Renal pelvis (tissue), 4 donors: ENCODE data around the gene ATXN10. TPM values are rescaled to one million over a fixed set of nuclear protein-coding genes. Genes with fewer than 3 reads are reported as not detected.
"Not testable (repeated sequence)": the region's sequence is repeated elsewhere in the genome, so short reads cannot be mapped to it uniquely, and the experiment has no call there.

ENCODE experiments used
- DNase-seq: peaks from one replicate; pipeline ENCODE4 v3.0.0-alpha.2; 2013
- polyA plus RNA-seq, 3 donors: library from polyadenylated mRNA; unstranded; fragments of 120-200 nt; gene quantifications; one replicate each; pipeline ENCODE4 v1.2.1, GENCODE V29; 2013; ENCODE audit not compliant: insufficient read length in 3 of 3

Gene ATXN10
- polyA plus RNA-seq, 3 donors = 235 to 291 (median 278) TPM

- DNase-seq = no peak
These were observed 106.3 kb downstream of the ATXN10 start for GRCh38 chr22:45777852-45778375.

- no peak for DNase-seq
These were observed 109.8 kb downstream of the ATXN10 start for GRCh38 chr22:45781459-45781858.

GRCh38 chr22:45781966-45782365, 110.3 kb downstream of the ATXN10 start:
- DNase-seq = no peak

GRCh38 chr22:45783021-45783420, 111.4 kb downstream of the ATXN10 start:
- DNase-seq = no peak

- DNase-seq = no peak
These were observed 112.1 kb downstream of the ATXN10 start for GRCh38 chr22:45783690-45784089.

DNA sequence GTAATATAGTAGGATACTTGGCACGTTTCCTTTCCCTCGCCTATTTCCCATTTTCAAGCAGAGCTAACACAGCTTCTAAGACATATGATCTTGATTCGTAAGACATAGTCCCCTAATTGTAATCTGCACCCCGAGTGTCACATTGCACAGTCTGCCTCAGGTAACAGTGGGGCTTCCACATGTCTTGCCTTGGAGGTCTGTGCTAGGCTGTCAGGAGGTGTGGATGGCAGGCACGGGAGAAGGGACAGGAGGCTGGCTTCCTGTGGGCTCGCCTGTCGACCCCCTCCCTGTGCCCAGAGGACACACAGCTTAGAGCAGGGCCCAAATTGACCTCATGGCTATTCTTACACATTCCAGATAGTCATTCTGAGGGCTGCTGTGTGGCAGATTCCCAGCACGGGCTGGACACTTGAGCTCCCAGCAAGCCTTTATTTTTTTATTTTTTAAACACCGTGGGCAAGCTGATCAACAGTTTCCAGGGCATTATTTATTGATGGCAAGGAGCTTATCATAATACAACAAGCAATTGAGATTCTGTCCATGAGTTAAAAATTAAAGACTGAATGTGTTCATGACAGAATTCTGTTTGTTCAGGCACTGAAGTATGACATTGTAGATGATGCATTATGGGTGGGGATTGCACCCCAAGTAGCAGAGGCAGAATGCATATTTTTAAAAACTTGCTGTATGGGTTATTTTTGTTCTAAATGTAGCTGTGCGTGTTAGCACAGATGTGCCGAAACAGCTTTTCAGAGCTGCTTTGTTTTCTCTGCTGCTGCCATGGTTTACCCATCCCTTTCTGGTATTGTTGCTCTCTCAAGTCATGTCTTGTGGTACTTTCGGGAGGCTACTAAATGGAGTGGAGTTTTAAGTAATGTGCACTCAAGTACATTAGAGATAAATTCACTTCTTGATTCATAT, 113.0 kb downstream of the ATXN10 start:
- no peak for DNase-seq

DNA sequence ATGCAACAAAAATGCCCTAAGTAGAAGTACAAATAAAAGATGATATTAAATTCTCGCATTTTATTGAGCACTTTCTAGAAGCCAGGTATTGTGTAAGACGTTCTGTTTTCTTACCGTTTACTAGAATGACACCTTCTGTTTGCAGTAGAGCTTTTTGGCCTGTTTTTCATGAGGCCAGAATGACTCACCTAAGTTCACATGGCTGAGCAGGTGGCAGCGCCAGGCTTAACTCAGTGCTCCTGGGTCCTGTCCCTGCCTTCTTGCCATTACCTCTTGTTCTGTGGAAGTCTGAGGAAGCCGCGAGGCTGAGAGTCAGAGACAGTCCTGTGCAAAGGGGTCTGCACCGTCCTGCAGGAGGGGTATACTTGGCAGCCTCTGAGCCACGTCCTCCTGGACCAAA, 113.8 kb downstream of the ATXN10 start:
- no peak for DNase-seq

DNA sequence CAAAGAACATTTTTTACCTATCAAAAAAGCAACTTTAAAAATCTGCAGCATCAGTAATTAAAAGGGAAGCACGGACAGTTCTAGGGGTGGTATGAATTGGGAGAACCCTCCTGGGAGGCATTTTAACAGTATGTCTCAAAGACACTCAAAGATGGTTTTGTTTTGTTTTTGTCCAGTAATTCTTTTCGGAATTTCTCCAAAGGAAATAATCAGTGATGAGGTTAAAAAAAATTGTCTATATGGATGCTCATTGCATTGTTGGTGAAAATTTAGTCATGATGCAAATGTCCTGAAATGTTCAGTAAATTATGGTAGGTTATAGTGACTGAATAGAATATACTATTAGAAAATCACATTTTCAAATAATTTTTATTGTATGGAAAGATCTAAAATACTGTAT, 115.1 kb downstream of the ATXN10 start:
- no peak for DNase-seq

GRCh38 chr22:45787759-45788158, 116.1 kb downstream of the ATXN10 start:
- no peak for DNase-seq

DNA sequence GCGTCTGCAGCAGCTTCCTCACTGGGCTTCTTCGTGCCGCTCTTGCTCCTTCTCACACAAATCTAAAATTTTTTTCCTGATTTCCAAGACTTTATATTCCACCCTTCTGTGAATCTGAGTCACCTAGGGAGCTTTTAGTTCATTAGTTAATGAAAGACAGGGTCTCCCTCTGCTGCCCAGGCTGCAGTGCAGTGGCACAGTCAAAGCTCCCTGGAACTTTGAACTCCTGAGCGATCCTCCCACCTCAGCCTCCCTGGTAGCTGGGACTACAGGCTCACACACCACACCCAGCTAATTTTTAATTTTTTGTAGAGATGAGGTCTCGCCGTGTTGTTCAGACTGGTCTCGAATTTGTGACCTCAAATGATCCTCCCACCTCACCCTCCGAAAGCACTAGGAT, 116.9 kb downstream of the ATXN10 start:
- DNase-seq = no peak

DNA sequence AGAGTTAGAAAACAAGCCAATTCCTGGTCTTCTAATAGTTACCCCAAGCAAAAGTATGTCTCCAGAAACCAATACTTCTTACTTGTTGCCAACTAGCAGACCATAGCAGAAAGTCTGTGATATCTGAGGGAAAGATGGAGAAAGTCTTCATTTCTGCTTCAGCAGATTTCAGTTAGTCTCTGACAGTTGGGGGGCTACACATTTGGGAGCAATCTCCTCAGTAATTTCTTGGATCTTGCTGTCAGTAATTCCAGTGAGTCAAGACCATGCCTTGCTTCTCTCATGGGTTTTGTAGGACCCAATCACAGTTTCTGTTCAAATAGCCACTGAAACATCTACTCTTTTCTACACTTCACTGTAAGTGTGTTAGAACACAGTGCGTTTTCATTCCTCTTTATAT, 118.8 kb downstream of the ATXN10 start:
- DNase-seq = no peak

DNA sequence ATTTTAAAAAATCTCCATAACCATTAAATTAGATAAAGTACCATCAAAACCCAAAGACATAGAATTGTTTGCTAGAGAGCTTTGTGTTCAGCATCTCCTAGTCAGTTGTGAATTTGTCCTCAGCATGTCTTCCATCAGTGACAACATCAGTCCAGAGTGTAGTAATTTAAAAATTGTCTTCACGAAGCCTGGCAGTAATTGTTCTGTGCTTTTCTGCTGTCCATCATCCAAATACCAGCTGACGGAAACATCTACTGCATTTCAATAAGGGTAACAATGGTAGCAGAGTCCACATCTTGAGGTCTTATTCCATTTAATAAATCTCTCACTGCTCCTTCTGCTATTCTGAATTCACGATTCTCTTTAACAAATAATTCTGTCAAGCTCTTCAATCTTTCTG, 121.5 kb downstream of the ATXN10 start:
- DNase-seq = no peak

DNA sequence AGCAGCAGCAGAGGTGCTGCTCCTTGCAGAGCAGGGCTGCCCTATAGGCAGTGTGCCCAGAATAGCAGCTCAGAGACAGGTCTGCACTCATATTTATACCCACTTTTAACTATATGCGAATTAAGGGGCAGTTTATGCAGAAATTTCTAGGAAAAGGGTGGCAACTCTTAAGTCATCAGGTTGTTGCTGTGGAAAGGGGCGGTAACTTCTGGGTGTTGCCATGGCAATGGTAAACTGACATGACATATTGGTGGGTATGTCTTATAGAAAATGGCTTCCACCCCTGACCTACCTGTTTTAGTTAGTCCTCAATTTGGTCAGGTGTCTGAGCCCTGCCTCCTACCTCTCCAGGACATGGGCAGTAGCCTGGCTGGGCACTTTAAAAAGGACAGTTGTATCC, 122.3 kb downstream of the ATXN10 start:
- DNase-seq = no peak

- not testable (repeated sequence) for DNase-seq
These were observed 124.4 kb downstream of the ATXN10 start for GRCh38 chr22:45796009-45796408.

- DNase-seq = no peak
These were observed 127.7 kb downstream of the ATXN10 start for GRCh38 chr22:45799291-45799690.

DNA sequence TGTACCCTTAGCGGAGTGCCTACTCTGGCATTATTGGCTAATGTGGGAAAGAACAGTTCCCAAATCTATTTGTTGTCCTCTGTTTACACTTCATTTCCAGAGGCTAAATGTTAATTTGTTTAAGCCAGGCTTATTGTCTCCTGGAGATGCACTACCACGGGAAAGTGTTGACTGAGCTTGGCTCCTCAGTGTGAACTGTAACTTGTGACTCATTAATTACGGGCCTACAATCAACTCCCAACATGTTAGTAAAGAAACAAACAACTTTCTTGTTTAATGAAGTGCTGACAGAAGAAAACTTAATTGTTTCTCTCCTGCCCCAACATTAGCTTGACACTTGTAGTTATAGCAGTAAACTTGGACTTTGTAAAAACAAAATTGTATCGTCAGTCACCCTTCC, 130.4 kb downstream of the ATXN10 start:
- no peak for DNase-seq

DNA sequence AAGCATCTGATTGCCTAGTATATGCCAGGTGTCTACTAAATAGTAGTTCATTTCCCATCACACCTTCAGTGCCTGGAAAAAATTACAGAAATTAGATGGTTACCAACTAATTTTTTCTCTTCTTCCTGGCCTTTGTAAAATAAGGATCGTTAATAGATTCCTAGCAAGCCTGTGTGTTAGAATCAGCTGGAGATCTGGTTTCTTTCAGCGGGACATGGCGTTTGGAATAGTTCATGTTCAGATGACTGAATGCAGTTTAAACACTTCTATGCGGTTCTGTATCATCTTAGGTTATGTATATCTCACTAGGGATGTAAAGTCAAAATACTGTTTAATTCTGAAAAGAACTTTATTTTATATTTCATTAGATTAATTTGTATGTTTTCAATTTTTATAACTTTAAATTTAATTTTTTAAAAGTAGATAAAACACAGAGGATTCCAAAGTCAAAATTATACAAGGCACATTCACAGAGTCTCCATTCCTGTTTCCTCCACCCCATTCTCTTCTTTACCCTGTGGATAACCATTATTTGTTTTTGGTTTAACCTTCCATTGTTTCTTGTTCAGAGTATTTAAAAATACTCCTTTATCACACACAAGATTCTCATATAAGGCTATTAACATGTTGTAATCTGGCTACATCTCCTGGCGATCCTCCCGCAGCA, 132.8 kb downstream of the ATXN10 start:
- DNase-seq = no peak

DNA sequence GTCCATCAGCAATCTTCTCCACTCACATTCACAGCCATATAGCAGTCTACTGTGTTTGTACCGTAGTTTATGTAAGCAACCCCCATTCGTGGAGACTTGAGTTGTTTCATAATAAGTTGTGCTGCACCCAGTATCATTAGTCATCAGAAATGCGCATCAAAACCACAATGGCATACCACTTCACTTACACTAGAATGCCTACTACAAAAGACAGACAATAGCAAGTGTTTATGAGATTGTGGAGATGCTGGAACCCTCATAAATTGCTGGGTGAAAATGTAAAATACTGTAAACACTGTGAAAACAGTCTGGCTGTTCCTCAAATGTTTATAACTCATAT, 133.3 kb downstream of the ATXN10 start:
- DNase-seq = no peak

DNA sequence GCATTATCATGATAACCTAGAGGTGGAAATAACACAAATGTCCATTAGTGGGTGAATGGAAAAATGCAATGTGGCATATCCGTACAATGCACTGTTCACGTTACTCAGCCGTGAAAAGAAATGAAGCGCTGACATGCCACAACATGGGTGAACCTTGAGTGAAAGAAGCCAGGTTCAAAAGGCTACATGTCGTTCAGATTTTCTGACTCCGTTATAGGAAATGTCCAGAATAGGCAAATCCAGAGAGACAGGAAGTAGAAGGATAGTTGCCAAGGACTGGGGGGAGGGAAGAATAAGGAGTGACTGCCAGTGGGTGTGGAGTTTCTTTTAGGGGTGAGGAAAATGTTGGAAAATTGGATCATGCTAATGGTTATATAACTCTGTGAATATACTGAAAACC, 133.8 kb downstream of the ATXN10 start:
- DNase-seq = no peak

- no peak for DNase-seq
These were observed 135.7 kb downstream of the ATXN10 start for GRCh38 chr22:45807156-45807915.

DNA sequence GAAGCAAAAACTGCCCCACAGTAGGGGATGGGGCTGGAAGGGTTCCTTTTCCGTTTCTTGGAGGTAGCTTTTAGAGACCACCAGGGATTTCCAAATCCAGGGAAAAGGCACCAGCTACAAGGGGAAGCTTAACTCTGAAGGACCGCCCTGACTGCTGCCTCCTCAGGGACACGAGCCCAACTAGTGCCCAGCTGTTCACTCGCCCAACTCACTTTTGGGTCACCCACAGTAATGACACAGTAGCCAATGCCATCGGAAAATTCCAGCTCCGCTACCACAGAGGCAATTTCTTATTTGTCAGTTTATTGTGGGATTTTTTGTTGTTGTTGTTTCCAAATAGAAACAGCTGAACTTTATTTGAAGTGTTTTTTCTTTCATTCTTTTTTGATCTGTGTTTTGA, 141.3 kb downstream of the ATXN10 start:
- no peak for DNase-seq

DNA sequence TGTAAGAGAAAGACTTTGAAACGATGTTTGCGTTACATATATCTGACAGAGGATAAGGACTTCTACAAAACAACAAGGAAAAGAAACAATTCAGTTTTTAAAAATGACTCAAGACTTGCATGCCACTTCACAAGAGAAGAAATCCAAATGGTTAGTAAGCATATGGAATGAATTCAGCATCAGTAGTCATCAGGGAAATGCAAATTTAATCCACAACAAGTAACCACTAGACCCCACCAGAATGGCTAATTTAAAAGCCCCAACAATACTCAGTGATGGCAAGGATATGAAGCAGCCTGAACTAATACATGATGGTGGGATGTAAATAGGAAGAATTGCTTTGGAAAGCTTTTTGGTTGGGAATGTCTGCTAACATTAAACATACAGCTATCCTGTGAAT, 142.6 kb downstream of the ATXN10 start:
- no peak for DNase-seq

DNA sequence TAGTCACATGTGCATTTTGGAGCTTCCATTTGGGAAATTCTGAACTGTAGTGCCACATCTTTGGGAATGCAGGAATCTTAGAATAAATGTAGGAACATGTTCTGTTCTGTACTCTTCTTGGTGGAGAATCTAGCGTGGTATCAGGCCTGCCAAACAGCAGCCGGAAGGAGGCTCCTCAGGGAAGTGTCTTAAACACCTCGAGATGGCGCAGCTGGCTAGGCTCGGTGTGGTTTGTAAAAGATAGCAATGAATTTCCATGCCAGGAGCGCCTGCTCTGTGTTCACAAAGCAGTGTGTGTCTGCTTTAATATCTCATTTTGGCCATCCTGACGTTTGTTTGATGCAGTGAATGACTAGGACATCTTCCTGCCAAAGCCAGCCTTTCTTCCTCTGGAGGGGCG, 145.1 kb downstream of the ATXN10 start:
- DNase-seq = no peak
